ENCODE results near the gene CHST6.

Gene CHST6

DNA sequence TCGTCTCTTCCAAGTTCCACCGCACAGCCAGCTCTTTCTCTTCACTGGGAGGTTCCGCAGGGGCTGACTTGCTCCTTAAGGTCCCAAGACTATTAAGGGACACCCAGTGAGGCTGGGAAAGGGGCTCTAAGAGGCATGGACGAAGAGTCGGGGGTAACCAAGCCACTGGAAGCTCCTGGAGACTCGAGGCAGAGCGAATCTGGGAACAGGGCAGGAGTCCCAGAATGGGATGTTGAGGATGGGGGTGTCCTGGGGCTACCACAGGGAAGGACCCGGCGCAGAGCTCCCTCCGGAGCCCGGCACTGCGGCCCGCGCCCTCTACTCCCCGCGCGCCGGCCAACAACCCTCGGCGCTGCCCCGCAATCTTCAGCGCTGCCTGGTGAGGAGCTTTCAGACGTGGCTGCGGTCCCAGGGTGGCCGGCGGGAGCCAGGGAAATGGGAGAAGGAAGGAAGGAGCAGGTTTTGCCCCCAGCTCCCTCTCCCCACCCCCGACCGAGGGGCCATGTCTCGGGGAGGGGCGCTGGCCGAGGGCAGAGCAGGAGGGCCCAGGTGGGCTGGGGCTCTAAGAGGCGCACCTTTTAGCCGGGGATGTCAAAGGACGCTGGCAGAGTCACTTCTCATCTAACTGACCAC is 40.1 kb upstream of the CHST6 start:
- TF ChIP-seq FOXP2 (optimal IDR thresholded peaks at IDR 0.05; ENCODE audit: borderline replicate concordance, extremely low read depth, extremely low read length, insufficient read depth): no peak
- TF ChIP-seq, protein P1, sequence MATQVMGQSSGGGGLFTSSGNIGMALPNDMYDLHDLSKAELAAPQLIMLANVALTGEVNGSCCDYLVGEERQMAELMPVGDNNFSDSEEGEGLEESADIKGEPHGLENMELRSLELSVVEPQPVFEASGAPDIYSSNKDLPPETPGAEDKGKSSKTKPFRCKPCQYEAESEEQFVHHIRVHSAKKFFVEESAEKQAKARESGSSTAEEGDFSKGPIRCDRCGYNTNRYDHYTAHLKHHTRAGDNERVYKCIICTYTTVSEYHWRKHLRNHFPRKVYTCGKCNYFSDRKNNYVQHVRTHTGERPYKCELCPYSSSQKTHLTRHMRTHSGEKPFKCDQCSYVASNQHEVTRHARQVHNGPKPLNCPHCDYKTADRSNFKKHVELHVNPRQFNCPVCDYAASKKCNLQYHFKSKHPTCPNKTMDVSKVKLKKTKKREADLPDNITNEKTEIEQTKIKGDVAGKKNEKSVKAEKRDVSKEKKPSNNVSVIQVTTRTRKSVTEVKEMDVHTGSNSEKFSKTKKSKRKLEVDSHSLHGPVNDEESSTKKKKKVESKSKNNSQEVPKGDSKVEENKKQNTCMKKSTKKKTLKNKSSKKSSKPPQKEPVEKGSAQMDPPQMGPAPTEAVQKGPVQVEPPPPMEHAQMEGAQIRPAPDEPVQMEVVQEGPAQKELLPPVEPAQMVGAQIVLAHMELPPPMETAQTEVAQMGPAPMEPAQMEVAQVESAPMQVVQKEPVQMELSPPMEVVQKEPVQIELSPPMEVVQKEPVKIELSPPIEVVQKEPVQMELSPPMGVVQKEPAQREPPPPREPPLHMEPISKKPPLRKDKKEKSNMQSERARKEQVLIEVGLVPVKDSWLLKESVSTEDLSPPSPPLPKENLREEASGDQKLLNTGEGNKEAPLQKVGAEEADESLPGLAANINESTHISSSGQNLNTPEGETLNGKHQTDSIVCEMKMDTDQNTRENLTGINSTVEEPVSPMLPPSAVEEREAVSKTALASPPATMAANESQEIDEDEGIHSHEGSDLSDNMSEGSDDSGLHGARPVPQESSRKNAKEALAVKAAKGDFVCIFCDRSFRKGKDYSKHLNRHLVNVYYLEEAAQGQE (IDR thresholded peaks at IDR 0.05; ENCODE audit: insufficient read depth in 1 of 2, low read depth in 2 of 2, low read length in 2 of 2): no peak

DNA sequence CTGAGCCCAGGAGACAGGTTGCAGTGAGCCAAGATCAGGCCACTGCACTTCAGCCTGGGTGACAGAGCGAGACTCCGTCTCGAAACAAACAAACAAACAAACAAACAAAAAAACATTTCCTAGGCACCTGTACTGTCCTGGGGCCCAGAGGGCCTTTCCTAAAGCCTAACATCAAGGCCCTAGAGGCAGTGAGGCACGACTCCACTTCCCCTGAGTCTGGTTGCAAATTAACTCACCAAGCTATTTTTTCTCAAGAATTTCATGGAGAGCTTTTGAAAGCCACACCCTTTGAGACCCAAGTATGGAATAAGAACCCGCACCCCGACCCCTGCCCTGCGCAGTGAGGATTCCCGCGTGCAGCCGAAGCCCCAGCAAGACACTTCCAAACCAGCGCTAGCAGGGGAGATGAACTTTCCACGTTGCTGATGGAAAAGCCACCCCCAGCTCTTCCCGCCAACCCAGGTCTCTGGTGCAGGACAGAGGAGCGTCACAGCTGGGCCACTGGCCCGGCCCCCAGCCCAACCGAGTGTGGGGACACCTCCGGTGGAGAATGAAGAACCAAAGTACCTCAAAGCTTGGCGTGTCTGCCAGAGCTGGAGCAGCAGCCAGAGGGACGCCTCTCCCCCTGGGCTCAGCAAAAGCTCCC is 39.4 kb upstream of the CHST6 start:
- TF ChIP-seq FOXP2 (optimal IDR thresholded peaks at IDR 0.05; ENCODE audit: borderline replicate concordance, extremely low read depth, extremely low read length, insufficient read depth) (no peak), TAF1 (IDR thresholded peaks at IDR 0.05; ENCODE audit: borderline replicate concordance, insufficient read depth, low read length) (no peak), POLR2AphosphoS5 (IDR thresholded peaks at IDR 0.05; ENCODE audit: low read depth, low read length) (no peak)
- TF ChIP-seq, protein P1 (IDR thresholded peaks at IDR 0.05; ENCODE audit: insufficient read depth in 1 of 2, low read depth in 2 of 2, low read length in 2 of 2): no peak

DNA sequence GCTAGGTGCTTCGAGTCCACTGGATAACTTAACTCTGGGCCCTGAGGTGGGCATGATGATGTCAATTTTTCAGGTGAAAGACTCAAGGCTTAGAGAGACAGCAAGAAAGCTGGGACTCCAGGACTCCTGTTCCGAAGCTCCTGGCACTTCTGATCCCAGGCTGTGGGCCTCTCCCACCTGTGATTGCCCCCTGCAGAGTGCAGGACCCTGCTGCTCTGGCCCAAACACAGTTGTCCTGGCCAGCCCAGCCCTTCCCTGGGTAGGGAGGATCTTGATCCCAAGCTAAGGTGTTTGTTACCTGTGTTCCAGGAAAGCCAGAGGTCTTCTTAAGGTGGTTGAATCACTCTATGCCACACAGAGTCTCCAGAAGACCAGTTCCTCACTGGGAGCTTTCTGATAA is 37.5 kb upstream of the CHST6 start:
- TF ChIP-seq POLR2AphosphoS5 (IDR thresholded peaks at IDR 0.05; ENCODE audit: low read depth, low read length) (no peak), SIN3A (IDR thresholded peaks at IDR 0.05; ENCODE audit: borderline replicate concordance, insufficient read depth, low read length) (no peak), FOXP2 (optimal IDR thresholded peaks at IDR 0.05; ENCODE audit: borderline replicate concordance, extremely low read depth, extremely low read length, insufficient read depth) (no peak), TAF1 (IDR thresholded peaks at IDR 0.05; ENCODE audit: borderline replicate concordance, insufficient read depth, low read length) (no peak)
- TF ChIP-seq, protein P1 (IDR thresholded peaks at IDR 0.05; ENCODE audit: insufficient read depth in 1 of 2, low read depth in 2 of 2, low read length in 2 of 2): no peak

DNA sequence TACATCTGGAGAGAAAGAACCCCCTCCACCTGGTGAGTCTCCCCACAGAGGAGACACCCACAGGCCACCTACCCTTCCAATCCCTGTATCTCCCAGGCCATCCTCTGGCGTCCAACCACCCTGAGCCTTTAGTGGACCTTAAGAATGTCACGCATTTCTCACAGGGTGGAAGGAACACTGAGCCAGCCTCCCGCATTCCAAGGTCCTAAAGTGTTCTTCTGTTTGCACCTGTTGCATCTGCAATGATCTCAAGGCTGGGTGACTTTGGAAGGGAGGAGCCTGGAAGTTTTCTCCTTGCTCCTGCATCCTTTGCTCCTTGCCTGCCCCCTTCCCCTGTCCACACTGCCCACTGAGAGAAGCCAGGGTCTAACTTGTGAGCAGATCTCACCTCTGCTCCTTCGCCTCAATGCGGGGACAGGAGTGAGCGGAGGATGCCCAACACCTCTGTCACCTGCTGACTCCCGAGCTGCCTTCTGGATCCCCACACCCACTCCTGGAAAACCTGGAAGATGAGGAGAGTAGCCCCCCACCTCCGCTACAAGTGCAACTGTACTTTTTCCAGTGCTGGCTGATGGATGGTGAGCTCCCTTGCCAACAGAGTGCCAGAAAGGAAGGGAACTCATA is 37.0 kb upstream of the CHST6 start:
- TF ChIP-seq, protein P1 (IDR thresholded peaks at IDR 0.05; ENCODE audit: insufficient read depth in 1 of 2, low read depth in 2 of 2, low read length in 2 of 2): no peak
- TF ChIP-seq POLR2AphosphoS5 (IDR thresholded peaks at IDR 0.05; ENCODE audit: low read depth, low read length): no peak

DNA sequence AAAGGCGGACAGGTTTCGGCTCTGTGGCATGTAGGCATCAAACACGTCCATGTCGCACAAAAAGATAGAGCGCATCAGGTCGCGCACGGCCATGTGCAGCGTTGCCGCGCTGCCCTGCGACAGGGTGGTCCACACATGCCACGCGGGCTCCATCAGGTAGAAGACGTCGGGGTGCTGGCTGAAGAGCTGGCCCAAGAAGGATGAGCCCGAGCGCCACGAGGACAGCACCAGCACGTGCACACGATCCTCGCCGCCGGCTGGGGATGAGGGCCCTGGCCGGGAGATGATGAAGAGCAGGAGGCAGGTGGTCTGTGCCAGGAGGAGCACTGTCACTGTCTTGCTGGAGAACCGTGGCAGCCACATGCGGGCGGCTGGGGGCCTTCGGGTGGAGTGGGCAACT is 34.7 kb upstream of the CHST6 start:
- TF ChIP-seq TAF1 (IDR thresholded peaks at IDR 0.05; ENCODE audit: borderline replicate concordance, insufficient read depth, low read length) (no peak), SIN3A (IDR thresholded peaks at IDR 0.05; ENCODE audit: borderline replicate concordance, insufficient read depth, low read length) (no peak), POLR2AphosphoS5 (IDR thresholded peaks at IDR 0.05; ENCODE audit: low read depth, low read length) (no peak), FOXP2 (optimal IDR thresholded peaks at IDR 0.05; ENCODE audit: borderline replicate concordance, extremely low read depth, extremely low read length, insufficient read depth) (no peak)
- TF ChIP-seq, protein P1 (IDR thresholded peaks at IDR 0.05; ENCODE audit: insufficient read depth in 1 of 2, low read depth in 2 of 2, low read length in 2 of 2): no peak

Data from PFSK-1 (cell line).